GM12878 (cell line): Measurements from ENCODE around the gene TYRO3. TPM values are rescaled to one million over a fixed set of nuclear protein-coding genes. Genes with fewer than 3 reads are reported as not detected.

ENCODE experiments used
- ATAC-seq: fragments of 200-7000 bp; cut with Tn5 transposase; 3 replicates; pipeline ENCODE4 v1.9.1; 2020; ENCODE audit warnings: mild to moderate bottlenecking, moderate library complexity
- BruUV-seq: library from RNA; stranded (reverse); fragments of 400-500 nt; replicated peaks from 2 replicates; lab custom pipeline; 2021; lab: Mats Ljungman, UMichigan
- CTCF ChIA-PET: fragments of 300-600 bp; sonication (Branson Sonifier 250); formaldehyde crosslinking; extraction: SDS; loops from one replicate; lab custom pipeline; 2021; ENCODE audit warnings: inconsistent platforms; lab: Yijun Ruan, JAX
- POLR2A ChIA-PET: fragments of 350-600 bp; formaldehyde crosslinking; extraction: SDS; loops from one replicate; lab custom pipeline; 2021; ENCODE audit warnings: inconsistent platforms; lab: Charles Lee
- RAD21 ChIA-PET: fragments of 300-600 bp; sonication (Branson Sonifier 250); formaldehyde crosslinking; loops from one replicate; lab custom pipeline; 2023; ENCODE audit warnings: antibody characterized with exemption; ENCODE audit not compliant: unreplicated experiment; lab: Charles Lee
- SMC1A ChIA-PET: fragments of 300-600 bp; sonication (Branson Sonifier 250); formaldehyde crosslinking; loops from one replicate; lab custom pipeline; 2023; ENCODE audit not compliant: unreplicated experiment, uncharacterized antibody; lab: Charles Lee
- DNase-seq: peaks from one replicate; pipeline ENCODE4 v3.0.0-alpha.2; 2011; ENCODE audit warnings: low read depth, low spot score
- FAIRE-seq: peaks from 3 replicates; lab custom pipeline; 2011; peaks lifted over from hg19 to GRCh38; lab: Jason Lieb, UNC
- H2AFZ ChIP-seq: 2 replicates; pipeline ENCODE4 v1.6.0; 2011; ENCODE audit warnings: low read depth, low read length, control low read depth; ENCODE audit not compliant: control insufficient read depth
- H3K27ac ChIP-seq: 2 replicates; pipeline ENCODE4 v1.5.1; 2011; ENCODE audit warnings: control low read depth; ENCODE audit not compliant: control insufficient read depth, insufficient read depth
- H3K27me3 ChIP-seq, 2 experiments: replicated peaks in 1 of 2; 2 replicates each; pipeline versions ENCODE4 v1.6.0 to v1.6.1; 2011; ENCODE audit warnings: low read length in 1 of 2; ENCODE audit not compliant: control insufficient read depth in 2 of 2, insufficient read depth in 2 of 2
- H3K36me3 ChIP-seq, 2 experiments: 2 replicates each; pipeline ENCODE4 v1.5.1; 2011; ENCODE audit warnings: low read length in 1 of 2; ENCODE audit not compliant: control insufficient read depth in 2 of 2, insufficient read depth in 2 of 2
- H3K4me1 ChIP-seq: 2 replicates; pipeline ENCODE4 v1.6.1; 2011; ENCODE audit warnings: mild to moderate bottlenecking, low read length, moderate library complexity, mixed read lengths; ENCODE audit not compliant: control insufficient read depth, insufficient read depth
- H3K4me2 ChIP-seq: 2 replicates; pipeline ENCODE4 v1.6.0; 2011; ENCODE audit warnings: control low read depth; ENCODE audit not compliant: control insufficient read depth, insufficient read depth
- H3K4me3 ChIP-seq: fragments of 200-600 bp; sonication (generic); 2 replicates; pipeline ENCODE4 v1.5.1; 2016
- H3K79me2 ChIP-seq: 2 replicates; pipeline ENCODE4 v1.6.0; 2011; ENCODE audit warnings: low read length; ENCODE audit not compliant: control insufficient read depth, insufficient read depth
- H3K9ac ChIP-seq: 2 replicates; pipeline ENCODE4 v1.8.0; 2011; ENCODE audit warnings: low read length, control low read depth, mixed read lengths; ENCODE audit not compliant: control insufficient read depth, insufficient read depth
- H3K9me3 ChIP-seq: replicated peaks from 3 replicates; pipeline ENCODE4 v1.5.1; 2011; ENCODE audit warnings: mild to moderate bottlenecking, low read length; ENCODE audit not compliant: control insufficient read depth, insufficient read depth
- H4K20me1 ChIP-seq: 2 replicates; pipeline ENCODE4 v1.6.0; 2011; ENCODE audit not compliant: control insufficient read depth, insufficient read depth
- BACH1 ChIP-seq: fragments of 450-650 bp; IDR thresholded peaks from 2 replicates; pipeline ENCODE4 v1.6.1; 2017; ENCODE audit warnings: mild to moderate bottlenecking, borderline replicate concordance
- CREB1 ChIP-seq: IDR thresholded peaks from 2 replicates; pipeline ENCODE4 v1.6.1; 2012; ENCODE audit warnings: low read depth, mild to moderate bottlenecking, inconsistent platforms
- E2F8 ChIP-seq: fragments of 450-650 bp; IDR thresholded peaks from 2 replicates; pipeline ENCODE4 v1.6.1; 2018; ENCODE audit warnings: mild to moderate bottlenecking, low read depth, moderate library complexity; ENCODE audit not compliant: partially characterized antibody
- MEF2A ChIP-seq: IDR thresholded peaks from 2 replicates; pipeline ENCODE4 v1.6.1; 2011; ENCODE audit warnings: low read depth, mild to moderate bottlenecking, low read length, moderate library complexity; ENCODE audit not compliant: insufficient read depth
- MYB ChIP-seq: fragments of 150-350 bp; IDR thresholded peaks from 2 replicates; pipeline ENCODE4 v1.6.1; 2014; ENCODE audit warnings: mild to moderate bottlenecking, low read depth, low read length, borderline replicate concordance
- PKNOX1 ChIP-seq: fragments of 450-650 bp; IDR thresholded peaks from 2 replicates; pipeline ENCODE4 v1.6.1; 2016; ENCODE audit warnings: mild to moderate bottlenecking
- RUNX3 ChIP-seq: IDR thresholded peaks from 2 replicates; pipeline ENCODE4 v1.6.1; 2012; ENCODE audit warnings: low read length, inconsistent platforms
- SPI1 ChIP-seq: IDR thresholded peaks from 2 replicates; pipeline ENCODE4 v1.6.1; 2011; ENCODE audit warnings: low read depth, mild to moderate bottlenecking, low read length, moderate library complexity, borderline replicate concordance; ENCODE audit not compliant: insufficient read depth
- WGBS: methylation state at CpG from one replicate; pipeline ENCODE4 v1.1.6; 2016; ENCODE audit warnings: low lambda C conversion rate; ENCODE audit not compliant: insufficient replicate concordance, insufficient coverage; ENCODE audit errors: missing lambda C conversion rate; 5-methylcytosine and 5-hydroxymethylcytosine counted together
- in situ Hi-C: fragments of 300-500 bp; cut with MboI; formaldehyde crosslinking; loops from 9 replicates; pipeline ENCODE4 v1.14.3; 2018; ENCODE audit warnings: mixed read lengths
- intact Hi-C: fragments of 100-400 bp; cut with micrococcal nuclease; formaldehyde crosslinking; loops from one replicate; pipeline ENCODE4 v1.14.2; 2022; ENCODE audit not compliant: unreplicated experiment
- polyA plus RNA-seq, 11 experiments: library from polyadenylated mRNA; depleted of rRNA in 4 of 11; unstranded in 6 of 11; stranded (reverse) in 5 of 11; fragments of >200 nt; fragmentation: Nextera tagmentation in 4 of 11; fragmentation: Illumina TruSeq in 1 of 11; extraction: Ambion mirVana in 4 of 11; extraction: Trizol in 1 of 11; gene quantifications; 1 replicate in 1 of 11; 2 replicates in 10 of 11; pipeline versions ENCODE4 v1.2.1 to v1.2.3, GENCODE V29; 2011 to 2016; ENCODE audit warnings: inconsistent platforms in 2 of 11, missing spikeins in 2 of 11, low read depth in 1 of 11
- total RNA-seq, 4 experiments: library from RNA; depleted of rRNA in 3 of 4; stranded (reverse); fragments of >200 nt in 3 of 4; fragmentation: Illumina TruSeq in 1 of 4; extraction: Trizol in 1 of 4; gene quantifications; 2 replicates each; pipeline versions ENCODE4 v1.2.1 to v1.2.3, GENCODE V29; 2013 to 2021
- TF ChIP-seq, protein P1 (sequence below): IDR thresholded peaks from 2 replicates; pipeline ENCODE4 v1.6.1; 2012; ENCODE audit warnings: low read depth, low read length, improper control_type of control experiment

The TYRO3 gene
- total and polyA plus RNA-seq, 10 of the 15 experiments (the other 5 are each of a cell fraction or from before 2014, with no cell fraction given): 0.06 to 0.28 (median 0.13) TPM; not detected in 4

DNA sequence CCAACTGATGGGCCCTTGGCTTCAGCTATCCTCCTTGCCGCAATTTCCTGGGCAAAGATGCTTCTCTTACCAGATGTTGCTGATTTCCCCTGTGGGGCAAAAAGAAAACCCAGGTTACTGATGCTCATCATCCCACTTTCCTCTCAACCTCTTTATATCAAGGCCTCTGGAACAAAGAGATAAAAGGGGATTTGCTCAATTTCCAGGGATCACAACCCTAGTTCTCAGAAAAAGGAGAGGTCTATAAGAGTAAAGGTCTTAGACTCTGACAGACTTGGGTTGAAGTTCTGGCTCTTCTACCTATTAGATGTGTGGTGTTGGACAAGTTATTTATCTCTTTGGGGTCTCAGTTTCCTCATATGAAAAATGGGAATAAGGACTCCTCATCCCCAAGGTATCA lies 23.5 kb upstream of the TYRO3 start:
- in situ Hi-C loops: no loop called here
- no peak for DNase-seq
- intact Hi-C loops: no loop called here
- Histone ChIP-seq H4K20me1 (no peaks in the 10 kb centered on the region), H3K9ac (no peak overlapping the region), H3K27ac (no peak overlapping the region), H3K79me2 (no peaks in the 10 kb centered on the region), H3K36me3 (peaks cover 4 to 8% of the 10 kb centered on the region in 2 experiments), H2AFZ (no peak overlapping the region), H3K9me3 (no peaks in the 10 kb centered on the region), H3K27me3 (no peaks in the 10 kb centered on the region), H3K4me3 (no peak overlapping the region), H3K4me1 (no peaks in the 10 kb centered on the region), H3K4me2 (no peak overlapping the region)
- WGBS: 100% methylated on average over 1 of the region's 1 CpG
- CTCF ChIA-PET: no interaction called here
- ATAC-seq: no peak
- RAD21 ChIA-PET: no interaction called here
- no TSS peak for BruUV-seq
- SMC1A ChIA-PET: no interaction called here
- FAIRE-seq: no peak
- TF ChIP-seq PKNOX1 (no peak), MEF2A (no peak), RUNX3 (no peak), MYB (no peak), BACH1 (no peak), CREB1 (no peak), E2F8 (no peak), SPI1 (no peak)
- TF ChIP-seq, protein P1, sequence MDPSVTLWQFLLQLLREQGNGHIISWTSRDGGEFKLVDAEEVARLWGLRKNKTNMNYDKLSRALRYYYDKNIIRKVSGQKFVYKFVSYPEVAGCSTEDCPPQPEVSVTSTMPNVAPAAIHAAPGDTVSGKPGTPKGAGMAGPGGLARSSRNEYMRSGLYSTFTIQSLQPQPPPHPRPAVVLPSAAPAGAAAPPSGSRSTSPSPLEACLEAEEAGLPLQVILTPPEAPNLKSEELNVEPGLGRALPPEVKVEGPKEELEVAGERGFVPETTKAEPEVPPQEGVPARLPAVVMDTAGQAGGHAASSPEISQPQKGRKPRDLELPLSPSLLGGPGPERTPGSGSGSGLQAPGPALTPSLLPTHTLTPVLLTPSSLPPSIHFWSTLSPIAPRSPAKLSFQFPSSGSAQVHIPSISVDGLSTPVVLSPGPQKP: no peak
- POLR2A ChIA-PET: no interaction called here
